Measurements from ENCODE around the gene BOK.

BOK gene

DNA sequence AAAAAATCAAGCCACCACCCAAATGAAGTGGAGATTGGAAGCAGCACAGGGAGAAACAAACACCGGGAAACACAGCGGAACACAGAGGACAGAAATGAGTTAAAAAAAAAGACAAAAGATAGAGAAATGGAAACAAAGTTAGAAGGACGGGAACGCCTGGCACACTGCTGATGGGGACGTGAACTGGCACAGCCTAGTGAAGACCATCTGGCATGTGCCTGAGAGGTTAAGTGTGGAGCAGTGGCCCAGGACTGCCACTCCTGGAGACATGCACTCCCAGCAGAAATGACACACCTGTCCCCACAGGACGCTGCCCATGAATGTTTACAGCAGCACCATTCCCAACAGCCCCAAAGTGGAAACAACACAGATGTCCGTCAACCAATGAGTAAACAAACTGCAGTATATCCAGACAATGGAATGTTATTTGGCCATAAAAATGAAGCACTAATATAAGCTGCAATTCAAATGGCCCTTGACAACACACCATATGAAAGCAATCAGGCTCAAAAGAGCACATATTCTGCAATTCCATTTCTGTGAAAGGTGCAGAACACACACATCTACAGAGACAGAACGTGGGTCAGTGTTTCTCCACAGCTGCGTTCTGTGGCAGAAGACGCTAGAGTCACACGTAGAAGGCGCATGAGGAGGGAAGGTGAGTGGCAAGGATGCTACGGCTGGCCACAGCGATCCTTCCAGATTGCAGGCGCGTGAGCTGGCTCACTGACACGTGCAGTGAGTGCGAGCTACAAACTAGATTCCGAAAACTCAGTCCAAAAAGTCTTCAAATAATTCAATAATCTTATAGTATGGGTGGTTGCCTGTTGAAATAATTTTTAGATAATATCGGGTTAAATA lies 53.8 kb downstream of the BOK start:
- H3K4me3 ChIP-seq (replicated peaks; ENCODE audit: low read depth, low read length) = no peak overlapping the region
- no peak for DNase-seq (ENCODE audit: extremely low read depth, low read depth)
- TF ChIP-seq, protein P1, sequence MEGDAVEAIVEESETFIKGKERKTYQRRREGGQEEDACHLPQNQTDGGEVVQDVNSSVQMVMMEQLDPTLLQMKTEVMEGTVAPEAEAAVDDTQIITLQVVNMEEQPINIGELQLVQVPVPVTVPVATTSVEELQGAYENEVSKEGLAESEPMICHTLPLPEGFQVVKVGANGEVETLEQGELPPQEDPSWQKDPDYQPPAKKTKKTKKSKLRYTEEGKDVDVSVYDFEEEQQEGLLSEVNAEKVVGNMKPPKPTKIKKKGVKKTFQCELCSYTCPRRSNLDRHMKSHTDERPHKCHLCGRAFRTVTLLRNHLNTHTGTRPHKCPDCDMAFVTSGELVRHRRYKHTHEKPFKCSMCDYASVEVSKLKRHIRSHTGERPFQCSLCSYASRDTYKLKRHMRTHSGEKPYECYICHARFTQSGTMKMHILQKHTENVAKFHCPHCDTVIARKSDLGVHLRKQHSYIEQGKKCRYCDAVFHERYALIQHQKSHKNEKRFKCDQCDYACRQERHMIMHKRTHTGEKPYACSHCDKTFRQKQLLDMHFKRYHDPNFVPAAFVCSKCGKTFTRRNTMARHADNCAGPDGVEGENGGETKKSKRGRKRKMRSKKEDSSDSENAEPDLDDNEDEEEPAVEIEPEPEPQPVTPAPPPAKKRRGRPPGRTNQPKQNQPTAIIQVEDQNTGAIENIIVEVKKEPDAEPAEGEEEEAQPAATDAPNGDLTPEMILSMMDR (IDR thresholded peaks at IDR 0.05; ENCODE audit: low read depth, low read length, missing control alignments) = no peak

DNA sequence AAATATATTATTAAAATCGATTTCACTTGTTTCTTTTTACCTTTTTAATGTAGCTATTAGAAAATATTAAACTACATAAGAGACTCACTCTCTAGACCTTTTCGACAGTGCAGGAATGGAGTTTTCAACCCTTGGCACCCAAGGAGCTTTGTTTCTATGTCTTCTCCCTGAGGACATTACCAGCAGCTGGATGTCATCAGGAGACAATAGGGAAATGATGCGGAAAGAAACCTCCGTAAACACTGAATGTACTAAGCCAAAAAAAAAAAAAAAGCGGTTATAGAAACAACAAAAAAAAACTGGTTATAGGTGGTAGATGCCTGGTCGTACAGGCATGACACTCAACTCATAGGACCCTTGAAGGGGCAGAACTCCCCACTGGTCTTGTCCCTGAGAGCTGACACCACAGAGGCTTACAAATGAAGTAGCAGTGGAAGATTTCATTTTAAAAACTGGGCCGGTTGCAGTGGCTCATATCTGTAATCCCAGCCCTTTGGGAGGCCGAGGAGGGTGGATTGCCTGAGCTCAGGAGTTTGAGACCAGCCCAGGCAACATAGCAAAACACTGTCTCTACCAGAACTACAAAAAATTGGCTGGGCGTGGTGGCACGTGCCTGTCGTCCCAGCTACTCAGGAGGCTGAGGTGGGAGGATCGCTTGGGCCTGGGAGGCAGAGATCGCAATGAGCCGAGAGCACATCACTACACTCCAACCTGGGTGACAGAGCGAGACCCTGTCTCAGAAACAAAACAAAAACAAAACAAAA lies 54.7 kb downstream of the BOK start:
- TF ChIP-seq, protein P1 (IDR thresholded peaks at IDR 0.05; ENCODE audit: low read depth, low read length, missing control alignments) = no peak
- no peak overlapping the region for H3K4me3 ChIP-seq (replicated peaks; ENCODE audit: low read depth, low read length)
- no peak for DNase-seq (ENCODE audit: extremely low read depth, low read depth)

DNA sequence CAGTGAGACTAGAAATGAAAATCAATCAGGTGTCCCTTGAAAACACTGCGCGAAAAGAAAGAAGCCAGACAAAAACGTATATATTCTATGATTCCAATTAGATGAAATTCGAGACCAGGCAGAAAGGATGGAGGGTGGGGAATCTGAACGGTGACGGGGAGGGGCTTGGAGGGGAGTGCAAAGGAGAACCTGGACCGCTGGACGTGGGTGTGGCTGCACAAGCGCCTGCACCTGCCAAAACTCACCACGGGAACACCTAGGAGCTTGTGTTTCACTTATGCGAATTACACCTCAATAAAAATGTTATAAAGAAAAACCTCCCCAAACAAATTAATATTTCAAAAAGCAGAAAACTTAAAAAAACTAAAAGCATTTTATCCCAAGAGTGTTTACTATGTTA lies 56.5 kb downstream of the BOK start:
- TF ChIP-seq, protein P1 (IDR thresholded peaks at IDR 0.05; ENCODE audit: low read depth, low read length, missing control alignments) = no peak
- DNase-seq (ENCODE audit: extremely low read depth, low read depth) = no peak
- no peak overlapping the region for H3K4me3 ChIP-seq (replicated peaks; ENCODE audit: low read depth, low read length)

DNA sequence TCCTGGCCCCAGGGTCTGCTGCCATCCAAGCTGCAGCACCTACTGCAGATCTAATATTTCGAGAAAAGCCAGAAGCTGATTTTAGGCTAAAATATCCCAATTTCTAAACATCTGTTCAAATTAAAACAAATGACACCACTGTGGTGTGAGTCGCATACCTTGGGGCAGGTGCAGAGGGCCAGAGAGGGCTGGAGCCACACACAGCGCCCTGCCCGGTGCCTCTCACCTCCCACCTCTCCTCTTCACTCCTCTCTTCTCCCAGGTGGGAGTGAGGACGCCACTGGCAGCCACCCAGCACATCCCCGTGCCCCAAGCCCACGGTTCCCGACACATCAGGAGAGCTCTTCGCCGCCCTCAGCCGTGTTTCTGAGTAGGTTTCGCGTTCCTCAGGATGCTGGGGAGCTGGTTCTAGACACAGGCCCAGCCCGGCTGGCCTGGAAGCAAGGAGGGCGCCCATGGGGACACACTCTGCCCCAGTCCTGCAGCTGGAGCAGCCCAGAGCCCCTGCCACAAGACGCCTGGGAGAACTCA lies 57.0 kb downstream of the BOK start:
- TF ChIP-seq, protein P1 (IDR thresholded peaks at IDR 0.05; ENCODE audit: low read depth, low read length, missing control alignments) = no peak
- DNase-seq (ENCODE audit: extremely low read depth, low read depth) = no peak
- H3K4me3 ChIP-seq (replicated peaks; ENCODE audit: low read depth, low read length) = no peak overlapping the region

DNA sequence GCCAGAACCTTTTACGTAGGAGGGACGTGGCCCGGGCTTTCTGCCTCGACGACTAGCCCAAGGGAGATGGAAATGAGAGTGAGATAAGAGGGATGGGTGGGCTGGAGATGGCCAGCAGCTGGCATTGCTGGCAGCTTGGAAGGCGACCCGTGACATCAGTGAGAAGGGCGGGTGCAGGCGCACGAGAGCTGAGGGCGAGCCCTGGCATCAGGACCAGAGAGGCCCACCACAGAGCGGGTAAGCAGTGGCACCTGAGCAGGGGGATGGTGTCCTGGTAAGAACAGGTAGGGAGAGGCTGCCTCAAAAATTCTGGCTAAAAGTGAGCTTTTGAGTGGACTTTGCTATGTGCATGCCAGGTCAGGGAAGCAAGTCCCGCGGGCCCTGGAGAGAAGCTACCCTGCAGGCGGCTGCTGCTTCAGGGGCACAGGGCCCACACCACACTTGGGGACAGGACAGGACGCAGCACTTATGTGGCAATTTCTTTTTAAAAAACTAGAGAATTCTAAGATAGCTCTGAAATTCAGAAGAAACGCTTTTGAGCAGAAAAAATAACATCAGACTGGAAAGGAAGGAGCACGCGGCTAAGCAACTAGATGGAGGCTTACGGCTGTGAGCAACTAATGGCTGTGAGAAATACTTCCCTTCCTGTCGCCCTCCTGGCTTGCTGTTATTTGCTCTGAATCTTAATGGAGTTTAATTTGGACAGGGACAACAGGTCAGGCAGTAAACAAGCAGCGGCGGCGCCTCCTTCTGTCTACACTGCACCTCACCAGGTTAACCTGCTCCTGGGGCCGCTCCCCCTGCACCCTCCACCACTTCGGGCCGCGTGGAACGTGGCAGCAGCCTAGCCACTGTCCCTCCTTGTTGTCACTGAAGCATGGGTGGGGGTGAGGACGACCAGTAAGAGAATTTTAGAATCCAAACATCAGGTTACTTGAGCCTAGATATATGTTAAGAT lies 57.9 kb downstream of the BOK start:
- no peak overlapping the region for H3K4me3 ChIP-seq (replicated peaks; ENCODE audit: low read depth, low read length)
- TF ChIP-seq, protein P1 (IDR thresholded peaks at IDR 0.05; ENCODE audit: low read depth, low read length, missing control alignments) = no peak

More for the DNA sequence above, 57.9 kb downstream of the BOK start:
- no peak for DNase-seq (ENCODE audit: extremely low read depth, low read depth)
